NCI-H226 (cell line): Measurements from ENCODE around the gene BCO2.
"Not testable (repeated sequence)": the region's sequence is repeated elsewhere in the genome, so short reads cannot be mapped to it uniquely, and the experiment has no call there.

Source experiments
- DNase-seq: peaks from one replicate; pipeline ENCODE4 v3.0.0-alpha.2; 2015

BCO2 gene, protein sequence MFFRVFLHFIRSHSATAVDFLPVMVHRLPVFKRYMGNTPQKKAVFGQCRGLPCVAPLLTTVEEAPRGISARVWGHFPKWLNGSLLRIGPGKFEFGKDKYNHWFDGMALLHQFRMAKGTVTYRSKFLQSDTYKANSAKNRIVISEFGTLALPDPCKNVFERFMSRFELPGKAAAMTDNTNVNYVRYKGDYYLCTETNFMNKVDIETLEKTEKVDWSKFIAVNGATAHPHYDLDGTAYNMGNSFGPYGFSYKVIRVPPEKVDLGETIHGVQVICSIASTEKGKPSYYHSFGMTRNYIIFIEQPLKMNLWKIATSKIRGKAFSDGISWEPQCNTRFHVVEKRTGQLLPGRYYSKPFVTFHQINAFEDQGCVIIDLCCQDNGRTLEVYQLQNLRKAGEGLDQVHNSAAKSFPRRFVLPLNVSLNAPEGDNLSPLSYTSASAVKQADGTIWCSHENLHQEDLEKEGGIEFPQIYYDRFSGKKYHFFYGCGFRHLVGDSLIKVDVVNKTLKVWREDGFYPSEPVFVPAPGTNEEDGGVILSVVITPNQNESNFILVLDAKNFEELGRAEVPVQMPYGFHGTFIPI

GRCh38 chr11:112174789-112175598 lies at the start of gene BCO2:
BCO2 (plus strand) TSS chr11:112175512; CDS start chr11:112175602, 90 bp downstream.
- peak; percentile 62 for DNase-seq

- peak; percentile 18 for DNase-seq
Measured at GRCh38 chr11:112127056-112127455, 48.3 kb upstream of the BCO2 start.

- DNase-seq: peak; percentile 13
Measured at GRCh38 chr11:112128483-112129121, 46.7 kb upstream of the BCO2 start.

GRCh38 chr11:112129656-112130055 lies 45.7 kb upstream of the BCO2 start:
- no peak for DNase-seq

DNA sequence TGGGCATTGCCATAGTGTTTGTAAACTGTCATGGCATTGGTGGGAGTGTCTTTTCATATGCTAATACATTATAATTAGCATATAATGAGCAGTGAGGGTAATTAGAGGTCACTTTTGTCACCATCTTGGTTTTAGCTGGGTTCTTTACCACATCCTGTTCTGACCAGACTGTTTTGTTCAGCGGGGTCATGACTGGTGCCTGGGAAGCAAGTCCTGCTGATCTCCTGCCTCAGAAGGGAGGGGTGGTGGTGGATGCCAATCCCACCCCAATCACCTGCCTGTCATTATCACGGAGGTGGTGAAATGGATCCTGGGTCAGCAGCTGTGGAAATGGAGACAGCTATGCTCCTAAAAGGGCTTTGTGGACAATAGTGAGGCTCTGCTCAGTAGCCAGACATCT lies 42.6 kb upstream of the BCO2 start:
- DNase-seq: no peak

DNA sequence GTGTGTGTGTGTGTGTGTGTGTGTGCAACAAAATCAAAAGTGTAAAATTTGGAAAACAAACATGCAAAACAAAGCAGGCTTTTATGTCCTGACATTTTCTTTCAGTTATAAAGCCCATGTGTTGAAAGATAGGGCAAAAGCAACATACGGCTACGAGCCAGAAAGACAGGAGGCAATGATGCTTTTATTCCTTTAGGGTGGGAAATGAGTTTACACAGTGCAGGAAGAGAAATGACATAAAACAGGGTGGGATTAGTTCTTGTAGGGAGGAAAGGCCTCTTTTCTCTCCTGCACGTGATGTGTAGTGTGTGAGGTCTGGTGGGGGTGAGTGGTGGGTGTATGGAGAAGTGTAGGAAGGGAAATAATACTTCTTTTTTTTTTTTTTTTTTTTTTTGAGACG lies 40.8 kb upstream of the BCO2 start:
- DNase-seq: no peak

DNA sequence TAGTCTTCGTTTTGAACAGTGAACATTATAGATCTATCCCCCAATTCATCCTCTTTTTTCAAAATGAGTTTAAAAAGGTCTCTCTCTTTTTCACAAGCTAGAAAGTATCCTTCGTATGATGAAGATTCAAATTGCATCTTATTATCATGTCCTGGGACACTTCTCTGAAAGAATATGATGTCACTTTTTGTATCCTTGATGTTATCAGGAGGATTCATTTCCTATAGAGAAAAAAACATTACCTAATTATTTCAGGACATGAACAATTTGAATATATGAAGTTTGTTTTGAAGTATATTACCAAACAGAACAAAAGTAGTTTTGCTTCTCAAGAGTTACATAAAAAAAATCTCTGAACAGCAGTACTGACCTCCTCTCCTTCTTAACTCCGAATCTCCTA lies 31.7 kb upstream of the BCO2 start:
- DNase-seq: no peak

GRCh38 chr11:112150517-112150916 lies 24.8 kb upstream of the BCO2 start:
- DNase-seq: no peak

DNA sequence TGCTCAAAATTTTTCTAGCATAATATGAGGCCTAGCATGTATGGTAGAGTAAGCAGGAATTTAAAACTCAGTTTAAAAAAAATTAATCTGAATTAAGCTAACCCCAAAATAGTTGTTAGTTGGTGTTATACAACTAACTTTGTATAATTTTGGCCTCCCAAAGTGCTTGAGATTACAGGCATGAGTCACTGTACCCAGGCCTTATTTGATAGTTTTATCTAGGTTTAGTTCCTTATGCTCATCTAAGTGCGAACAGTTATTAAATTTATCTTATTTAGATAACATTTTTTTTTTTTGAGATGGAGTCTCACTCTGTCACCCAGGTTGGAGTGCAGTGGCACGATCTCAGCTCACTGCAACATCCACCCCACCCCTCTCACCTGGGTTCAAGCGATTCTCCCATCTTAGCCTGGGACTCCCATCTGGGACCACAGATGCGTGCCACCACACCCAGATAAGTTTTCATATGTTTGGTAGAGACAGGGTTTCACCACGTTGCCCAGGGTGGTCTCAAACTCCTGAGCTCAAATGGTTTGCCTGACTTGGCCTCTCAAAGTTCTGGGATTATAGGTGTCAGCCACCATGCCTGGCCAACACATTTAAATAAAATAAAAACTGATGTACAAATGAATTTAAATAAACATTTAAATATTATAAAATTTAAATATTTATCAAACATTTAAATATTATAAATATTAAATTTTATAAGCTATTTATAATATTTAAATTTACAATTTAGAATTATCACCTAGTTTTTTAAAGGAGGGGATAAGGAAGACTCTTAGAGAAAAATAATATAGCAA lies 19.0 kb upstream of the BCO2 start:
- no peak for DNase-seq

DNA sequence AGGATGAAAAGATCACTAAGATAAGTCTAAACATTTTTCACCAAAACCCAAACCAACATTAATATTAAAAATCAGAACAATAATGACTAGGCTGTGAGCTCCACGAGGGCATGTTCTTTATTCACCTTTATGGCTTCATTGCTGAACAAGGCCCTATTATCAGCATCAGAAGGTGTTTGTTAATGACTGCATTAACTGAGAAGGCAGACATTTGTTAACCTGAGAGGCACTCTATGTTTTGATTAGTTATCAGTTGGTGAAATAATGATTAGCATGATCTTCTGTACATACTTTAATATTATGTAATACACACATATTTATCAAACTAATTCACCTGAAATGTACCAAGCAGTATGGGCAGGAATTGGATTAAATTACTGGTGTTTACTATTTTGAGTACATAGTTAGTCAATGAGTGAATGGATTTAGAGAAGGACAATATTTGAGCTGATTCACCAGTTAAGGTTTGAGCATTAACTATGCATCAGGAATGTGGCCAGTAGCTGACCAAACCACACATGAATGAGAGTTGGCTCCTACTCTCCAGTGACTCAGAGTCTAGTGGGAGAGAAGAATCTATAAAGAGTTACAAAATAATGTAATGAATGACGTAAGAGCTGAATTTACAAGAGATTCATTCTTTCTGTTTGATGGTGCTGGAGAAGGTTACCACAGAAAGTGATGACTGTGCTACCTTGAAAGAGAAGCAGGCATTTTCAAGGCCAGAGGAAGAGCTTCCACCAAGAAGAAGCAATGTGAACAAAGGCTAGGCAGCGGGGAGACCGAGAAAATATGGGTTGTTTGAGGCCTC lies 18.2 kb upstream of the BCO2 start:
- DNase-seq: peak; percentile 96

DNA sequence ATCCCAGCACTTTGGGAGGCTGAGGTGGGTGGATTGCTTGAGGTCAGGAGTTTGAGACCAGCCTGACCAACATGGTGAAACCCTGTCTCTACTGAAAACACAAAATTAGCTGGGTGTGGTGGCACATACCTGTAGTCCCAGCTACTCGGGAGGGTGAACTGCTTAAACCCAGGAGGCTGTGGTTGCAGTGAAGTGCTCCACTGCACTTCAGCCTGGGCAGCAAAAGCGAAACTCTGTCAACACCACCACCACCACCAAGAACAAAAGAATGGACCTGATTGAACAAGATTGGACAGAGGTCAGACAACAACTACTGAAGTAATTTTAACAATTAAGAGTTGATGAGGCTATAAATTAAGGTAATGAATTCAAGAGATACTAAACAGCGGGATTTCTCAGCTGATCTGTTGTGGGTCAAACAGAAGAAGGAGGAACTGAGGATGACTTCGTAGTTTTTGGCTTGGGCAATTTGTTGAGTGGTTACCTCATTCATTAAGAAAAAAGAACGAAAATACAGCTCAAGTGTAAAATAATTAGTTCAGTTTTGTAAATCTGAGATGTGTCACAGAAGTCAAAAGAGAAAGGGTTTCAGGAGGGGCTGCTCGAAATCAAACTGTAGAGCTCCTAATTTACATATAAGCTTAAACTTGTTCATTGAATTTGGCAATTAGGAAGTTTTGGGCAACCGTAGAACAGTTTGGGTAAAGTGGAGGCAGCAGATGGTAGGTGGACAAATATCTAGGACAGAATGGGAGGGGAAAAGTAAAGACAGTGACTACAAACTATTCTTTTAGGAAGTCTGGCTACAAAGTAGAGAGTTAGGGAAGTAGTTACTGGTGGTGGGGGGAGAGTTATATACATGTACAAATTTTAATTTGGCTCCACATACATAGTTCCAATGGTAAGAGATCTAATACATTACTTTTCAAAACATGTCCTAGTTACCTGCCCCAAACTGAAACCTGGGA lies 15.9 kb upstream of the BCO2 start:
- DNase-seq: no peak

- DNase-seq: no peak
Measured at GRCh38 chr11:112160091-112160848, 15.0 kb upstream of the BCO2 start.

DNA sequence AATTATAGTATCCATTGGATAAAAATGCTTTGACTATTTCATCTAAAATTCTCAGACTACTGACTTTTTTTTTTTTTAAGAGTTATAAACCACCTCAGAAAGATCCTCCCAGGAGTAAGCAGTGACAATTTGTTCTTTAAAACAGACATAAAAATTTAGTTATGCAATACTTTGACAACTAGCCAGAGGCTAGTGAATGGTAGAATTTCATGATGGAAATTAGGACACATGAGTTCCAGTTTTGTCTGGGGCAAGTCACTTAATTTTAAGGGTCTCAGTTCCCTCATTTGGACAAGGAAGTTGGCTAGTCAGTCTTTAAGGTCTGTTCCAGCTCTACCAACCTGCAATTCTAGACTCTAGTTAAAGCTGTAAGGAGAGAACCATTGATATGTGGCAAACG lies 14.3 kb upstream of the BCO2 start:
- DNase-seq: no peak

DNA sequence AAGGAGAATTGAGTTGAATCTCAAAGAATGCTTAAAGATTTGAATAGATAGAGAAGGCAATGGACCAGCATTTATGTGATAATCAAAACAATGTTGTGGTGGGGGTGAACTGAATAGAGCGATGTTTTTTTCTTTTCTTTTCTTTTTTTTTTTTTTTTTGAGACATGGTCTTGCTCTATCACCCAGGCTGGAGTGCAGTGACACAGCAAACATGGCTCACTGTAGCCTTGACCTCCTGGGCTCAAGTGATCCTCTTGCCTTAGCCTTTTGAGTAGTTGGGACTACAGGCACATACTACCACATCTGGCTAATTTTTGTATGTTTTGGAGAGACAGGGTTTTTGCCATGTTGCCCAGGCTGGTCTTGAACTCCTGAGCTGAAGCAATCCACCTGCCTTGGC lies 13.1 kb upstream of the BCO2 start:
- DNase-seq: not testable (repeated sequence)

DNA sequence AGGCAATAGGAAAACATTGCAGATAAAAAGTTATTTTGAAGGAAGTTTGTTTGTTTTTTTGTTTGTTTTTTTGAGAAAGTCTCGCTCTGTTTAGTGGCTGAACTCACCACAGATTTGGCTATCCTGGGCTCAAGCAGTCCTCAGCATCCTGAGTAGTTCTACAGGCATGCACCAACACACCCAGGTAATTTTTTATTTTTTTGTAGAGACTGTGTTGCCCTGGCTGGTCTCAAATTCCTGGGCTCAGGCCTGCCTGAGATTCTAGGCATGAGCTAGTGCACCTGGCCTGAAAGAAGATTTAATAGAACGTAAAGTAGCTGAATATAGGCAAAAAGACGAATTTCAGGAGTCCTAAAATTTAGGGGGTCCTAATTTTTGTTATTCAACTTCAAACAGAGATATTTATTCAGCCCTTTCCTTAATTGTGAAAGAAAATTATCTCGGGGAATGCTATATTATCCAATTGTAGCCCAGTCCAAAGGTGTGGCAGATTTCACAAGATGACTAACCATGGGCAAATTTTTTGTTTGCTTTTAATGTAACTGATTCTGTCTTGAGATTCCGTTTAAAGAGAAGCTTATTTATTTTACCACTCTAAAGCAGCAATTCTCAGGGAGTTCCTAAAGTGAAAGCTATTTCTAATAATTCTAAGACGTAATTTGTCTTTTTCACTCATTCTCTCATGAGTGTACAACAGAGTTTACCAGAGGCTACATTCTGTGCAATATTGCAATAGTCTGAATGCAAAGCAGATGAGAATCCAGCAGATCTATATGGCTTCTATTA lies 12.4 kb upstream of the BCO2 start:
- no peak for DNase-seq

DNA sequence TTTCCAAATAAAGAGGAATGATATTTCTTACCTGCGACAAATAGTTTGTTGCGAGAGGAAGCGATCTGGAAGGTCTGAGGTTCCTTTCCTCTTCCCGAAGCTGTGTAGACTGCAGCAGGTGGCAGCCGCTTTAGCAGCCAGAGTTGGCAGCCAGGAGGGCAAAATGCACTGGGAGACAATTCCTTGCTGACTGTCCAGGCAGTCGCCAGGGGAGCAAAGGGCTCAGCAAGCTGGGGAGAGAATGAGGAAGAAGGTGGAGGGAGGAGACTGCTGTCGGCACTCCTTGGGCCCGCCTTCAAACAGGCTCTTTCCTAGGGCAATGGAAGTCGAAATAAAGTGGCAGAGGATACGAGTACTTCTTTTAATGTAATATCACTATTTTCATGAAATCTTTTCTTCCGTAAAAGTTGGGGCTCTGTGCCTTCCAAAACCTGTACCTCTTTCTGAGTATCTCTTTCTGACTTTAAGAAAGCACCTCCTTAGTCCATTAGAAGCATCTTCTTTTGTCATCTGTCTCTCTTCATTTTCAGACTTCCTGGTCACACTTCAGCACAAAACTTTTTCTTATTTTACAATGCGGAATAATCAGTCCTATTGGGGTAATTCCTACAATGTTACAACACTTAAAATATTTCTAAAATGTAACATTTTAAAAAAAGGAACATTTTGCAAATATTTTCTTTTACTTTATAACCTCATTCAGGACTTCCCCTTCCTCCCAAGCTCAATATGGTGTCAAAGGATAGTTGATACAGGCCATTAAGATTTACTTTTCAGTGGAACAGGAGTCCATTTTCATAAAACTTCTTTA lies 11.2 kb upstream of the BCO2 start, which contains the start of gene IL18:
Gene IL18, minus strand, starts transcription at position 220 of the 811 bp plus-strand sequence. CDS start 9,041 bp downstream, outside the sequence.
- DNase-seq: peak; percentile 79

DNA sequence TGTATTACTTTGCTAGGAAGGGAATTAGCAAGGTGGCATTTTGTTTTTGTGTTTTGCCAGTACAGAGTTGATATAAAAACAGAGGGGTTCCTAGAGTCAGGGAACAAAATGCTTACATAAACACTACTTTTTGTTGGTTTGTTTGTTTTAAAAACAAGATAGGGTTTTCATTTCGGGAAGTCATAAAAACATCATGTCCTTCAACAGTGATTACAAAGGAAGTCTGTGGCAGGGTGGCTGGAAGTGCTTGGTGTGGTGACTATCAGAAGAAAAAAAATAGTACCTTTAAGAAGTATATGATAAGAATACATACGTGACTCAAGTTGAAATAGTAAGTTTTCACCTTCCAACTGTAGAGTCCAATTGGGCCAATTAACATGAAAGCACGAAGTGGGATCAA lies 10.3 kb upstream of the BCO2 start:
- DNase-seq: no peak

DNA sequence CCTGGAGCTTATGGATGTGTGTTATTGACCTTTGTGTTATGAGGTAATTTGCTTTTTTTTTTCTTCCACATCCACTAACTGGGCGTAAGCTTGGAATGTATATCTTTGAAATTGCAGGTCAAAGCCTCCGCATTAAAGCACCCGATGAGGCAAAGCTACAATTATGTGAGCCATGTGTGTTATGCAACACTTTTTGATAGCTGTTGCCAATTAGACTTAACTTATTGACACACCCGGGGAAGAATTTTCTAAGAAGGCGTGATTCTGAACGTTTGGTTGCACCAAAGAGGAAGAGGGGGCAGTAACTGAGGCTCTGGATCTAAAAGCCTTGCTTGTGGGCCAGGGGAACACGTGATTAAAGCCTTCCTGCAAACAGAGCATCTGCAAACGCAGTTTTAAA lies 8.8 kb upstream of the BCO2 start:
- peak; percentile 71 for DNase-seq
